Caco-2 (cell line): ENCODE data around the gene TNRC6A. TPM values are rescaled to one million over a fixed set of nuclear protein-coding genes. Genes with fewer than 3 reads are reported as not detected.

ENCODE experiments used
- BruUV-seq: library from RNA; stranded (reverse); fragments of 400-500 nt; replicated peaks from 2 replicates; lab custom pipeline; 2021; lab: Mats Ljungman, UMichigan
- CTCF ChIA-PET: fragments of 300-600 bp; sonication (Branson Sonifier 250); formaldehyde crosslinking; loops from one replicate; lab custom pipeline; 2022; ENCODE audit warnings: antibody characterized with exemption; lab: Charles Lee
- POLR2A ChIA-PET: fragments of 300-600 bp; sonication (Branson Sonifier 250); formaldehyde crosslinking; loops from one replicate; lab custom pipeline; 2022; ENCODE audit warnings: antibody characterized with exemption; lab: Charles Lee
- DNase-seq, 2 experiments: peaks; one replicate each; pipeline versions ENCODE4 v3.0.0 to v3.0.0-alpha.2; 2020 to 2022
- H3K27me3 ChIP-seq: replicated peaks from 2 replicates; pipeline ENCODE4 v1.6.0; 2011; ENCODE audit warnings: low read length; ENCODE audit not compliant: control insufficient read depth, insufficient read depth
- H3K36me3 ChIP-seq: 2 replicates; pipeline ENCODE4 v1.5.1; 2011; ENCODE audit warnings: low read length; ENCODE audit not compliant: control insufficient read depth, insufficient read depth
- H3K4me1 ChIP-seq: fragments of 250-450 bp; sonication (Bioruptor Pico); 2 replicates; pipeline ENCODE4 v1.5.1; 2020; ENCODE audit warnings: mild to moderate bottlenecking
- H3K4me3 ChIP-seq: 2 replicates; pipeline ENCODE4 v1.5.1; 2011; ENCODE audit warnings: low read depth, mild to moderate bottlenecking, control low read depth, low read length
- H3K9me3 ChIP-seq: fragments of 250-450 bp; sonication (Bioruptor Pico); 2 replicates; pipeline ENCODE4 v1.5.1; 2020; ENCODE audit warnings: mild to moderate bottlenecking, moderate library complexity
- H3K27ac Mint-ChIP-seq: one replicate; pipeline ENCODE4 v1.8.0; 2022; ENCODE audit warnings: mixed read lengths; ENCODE audit not compliant: unreplicated experiment
- H3K27me3 Mint-ChIP-seq: one replicate; pipeline ENCODE4 v1.8.0; 2022; ENCODE audit warnings: mixed read lengths; ENCODE audit not compliant: insufficient read depth, unreplicated experiment
- H3K36me3 Mint-ChIP-seq: one replicate; pipeline ENCODE4 v1.8.0; 2022; ENCODE audit warnings: mild to moderate bottlenecking, mixed read lengths; ENCODE audit not compliant: insufficient read depth, unreplicated experiment
- H3K4me1 Mint-ChIP-seq: one replicate; pipeline ENCODE4 v1.8.0; 2022; ENCODE audit warnings: low read depth, mixed read lengths; ENCODE audit not compliant: unreplicated experiment
- H3K4me3 Mint-ChIP-seq: one replicate; pipeline ENCODE4 v1.8.0; 2022; ENCODE audit warnings: mild to moderate bottlenecking, moderate library complexity, mixed read lengths; ENCODE audit not compliant: unreplicated experiment
- H3K9me3 Mint-ChIP-seq: one replicate; pipeline ENCODE4 v1.8.0; 2022; ENCODE audit warnings: mixed read lengths; ENCODE audit not compliant: unreplicated experiment
- CTCF ChIP-seq, 2 experiments: fragments of 200-600 bp in 1 of 2; IDR thresholded peaks; 1 replicate in 1 of 2; 2 replicates in 1 of 2; pipeline versions ENCODE4 v1.5.1 to v1.8.0; 2011 to 2022; ENCODE audit warnings: antibody characterized with exemption in 1 of 2, control low read depth in 1 of 2, inconsistent platforms in 1 of 2, low read depth in 1 of 2, low read length in 1 of 2, mild to moderate bottlenecking in 1 of 2, moderate library complexity in 1 of 2; ENCODE audit not compliant: insufficient read depth in 1 of 2, severe bottlenecking in 1 of 2, unreplicated experiment in 1 of 2
- intact Hi-C: fragments of 100-400 bp; cut with micrococcal nuclease; formaldehyde crosslinking; loops from one replicate; pipeline ENCODE4 v1.10.0; 2022; ENCODE audit not compliant: unreplicated experiment
- total RNA-seq: library from RNA; stranded (reverse); gene quantifications from 2 replicates; pipeline ENCODE4 v1.2.3, GENCODE V29; 2022

The TNRC6A gene
- total RNA-seq, 1 experiment from 2014 or later = 43.7 TPM

- peaks cover 13% of the 10 kb centered on the region for H3K36me3 Mint-ChIP-seq
- no peak overlapping the region for H3K4me3 Mint-ChIP-seq
- CTCF ChIA-PET = no interaction called here
- Histone ChIP-seq H3K4me1 (peaks cover 29% of the 10 kb centered on the region), H3K27me3 (no peaks in the 10 kb centered on the region), H3K36me3 (no peaks in the 10 kb centered on the region), H3K9me3 (no peaks in the 10 kb centered on the region), H3K4me3 (no peak overlapping the region)
- H3K4me1 Mint-ChIP-seq = peaks cover 21% of the 10 kb centered on the region
- no peak for DNase-seq
- intact Hi-C loops = no loop called here
- H3K27ac Mint-ChIP-seq = no peak overlapping the region
- POLR2A ChIA-PET = no interaction called here
- H3K27me3 Mint-ChIP-seq = no peaks in the 10 kb centered on the region
- BruUV-seq = no TSS peak
- H3K9me3 Mint-ChIP-seq = no peaks in the 10 kb centered on the region
- TF ChIP-seq CTCF (IDR thresholded peaks at IDR 0.05; ENCODE audit: insufficient read depth in 1 of 2, low read depth in 1 of 2, low read length in 1 of 2, severe bottlenecking in 1 of 2, unreplicated experiment in 1 of 2) = no peak
These were observed 117.9 kb downstream of the TNRC6A start for GRCh38 chr16:24847358-24847664.

GRCh38 chr16:24848065-24848464 is 118.6 kb downstream of the TNRC6A start:
- Mint-ChIP-seq H3K27ac (no peak overlapping the region), H3K27me3 (no peaks in the 10 kb centered on the region), H3K4me1 (peaks cover 21% of the 10 kb centered on the region), H3K9me3 (no peaks in the 10 kb centered on the region), H3K36me3 (peaks cover 13% of the 10 kb centered on the region), H3K4me3 (no peak overlapping the region)
- TF ChIP-seq CTCF (IDR thresholded peaks at IDR 0.05; ENCODE audit: insufficient read depth in 1 of 2, low read depth in 1 of 2, low read length in 1 of 2, severe bottlenecking in 1 of 2, unreplicated experiment in 1 of 2) = no peak
- ChIA-PET POLR2A (no interaction called here), CTCF (no interaction called here)
- DNase-seq = no peak
- no TSS peak for BruUV-seq
- Histone ChIP-seq H3K4me3 (no peak overlapping the region), H3K36me3 (no peaks in the 10 kb centered on the region), H3K27me3 (no peaks in the 10 kb centered on the region), H3K4me1 (peaks cover 29% of the 10 kb centered on the region), H3K9me3 (no peaks in the 10 kb centered on the region)
- intact Hi-C loops = no loop called here

- H3K27me3 Mint-ChIP-seq = no peaks in the 10 kb centered on the region
- DNase-seq = no peak
- H3K9me3 Mint-ChIP-seq = no peaks in the 10 kb centered on the region
- H3K4me3 Mint-ChIP-seq = no peak overlapping the region
- BruUV-seq = no TSS peak
- H3K27ac Mint-ChIP-seq = no peak overlapping the region
- H3K4me1 Mint-ChIP-seq = peaks cover 10% of the 10 kb centered on the region
- CTCF ChIA-PET = no interaction called here
- Histone ChIP-seq H3K4me1 (peaks cover 20% of the 10 kb centered on the region), H3K36me3 (no peaks in the 10 kb centered on the region), H3K27me3 (no peaks in the 10 kb centered on the region), H3K4me3 (no peak overlapping the region), H3K9me3 (no peaks in the 10 kb centered on the region)
- intact Hi-C loops = no loop called here
- no peak for TF ChIP-seq CTCF (IDR thresholded peaks at IDR 0.05; ENCODE audit: insufficient read depth in 1 of 2, low read depth in 1 of 2, low read length in 1 of 2, severe bottlenecking in 1 of 2, unreplicated experiment in 1 of 2)
- H3K36me3 Mint-ChIP-seq = peaks cover 3% of the 10 kb centered on the region
- POLR2A ChIA-PET = no interaction called here
These were observed 120.2 kb downstream of the TNRC6A start for GRCh38 chr16:24849641-24850040.
